Coronary artery (tissue), 2 donors: ENCODE results near the gene CDC37.

ENCODE experiments used
- DNase-seq: peaks from one replicate; pipeline ENCODE4 v3.0.0-alpha.2; 2017; ENCODE audit warnings: low spot score
- H3K27ac ChIP-seq, 2 donors: fragments of 200-600 bp; sonication (generic); one replicate each; pipeline ENCODE4 v1.5.1; 2016 to 2019
- H3K4me3 ChIP-seq: fragments of 200-600 bp; sonication (generic); 2 replicates; pipeline ENCODE4 v1.5.1; 2016; ENCODE audit warnings: mild to moderate bottlenecking, moderate library complexity
- TF ChIP-seq, protein P1 (sequence below): fragments of 200-600 bp; sonication (generic); IDR thresholded peaks from one replicate; pipeline ENCODE4 v1.5.1; 2019; ENCODE audit warnings: antibody characterized with exemption

CDC37 gene

DNA sequence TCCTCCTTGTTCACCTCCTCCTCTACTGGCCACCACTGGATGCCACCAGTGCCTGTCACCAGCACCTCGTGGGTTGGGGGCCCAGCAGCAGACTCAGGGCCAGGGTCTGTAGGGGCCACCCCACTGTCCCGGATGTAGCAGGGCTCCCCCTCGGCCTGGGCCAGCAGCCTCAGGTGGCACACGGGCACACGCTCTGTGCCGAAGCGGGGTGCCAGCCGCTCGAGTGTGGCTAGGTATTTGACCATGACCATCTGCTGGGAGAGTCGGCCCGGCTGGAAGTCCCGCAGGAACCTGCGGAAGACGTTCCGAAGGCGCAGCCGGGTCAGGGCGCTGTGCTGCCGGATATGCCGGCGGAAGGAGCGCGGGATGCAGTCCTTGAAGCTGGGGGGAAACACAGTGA lies 37.8 kb downstream of the CDC37 start:
- no peak for DNase-seq
- Histone ChIP-seq H3K27ac (no peak overlapping the region), H3K4me3 (no peak overlapping the region)
- TF ChIP-seq, protein P1, sequence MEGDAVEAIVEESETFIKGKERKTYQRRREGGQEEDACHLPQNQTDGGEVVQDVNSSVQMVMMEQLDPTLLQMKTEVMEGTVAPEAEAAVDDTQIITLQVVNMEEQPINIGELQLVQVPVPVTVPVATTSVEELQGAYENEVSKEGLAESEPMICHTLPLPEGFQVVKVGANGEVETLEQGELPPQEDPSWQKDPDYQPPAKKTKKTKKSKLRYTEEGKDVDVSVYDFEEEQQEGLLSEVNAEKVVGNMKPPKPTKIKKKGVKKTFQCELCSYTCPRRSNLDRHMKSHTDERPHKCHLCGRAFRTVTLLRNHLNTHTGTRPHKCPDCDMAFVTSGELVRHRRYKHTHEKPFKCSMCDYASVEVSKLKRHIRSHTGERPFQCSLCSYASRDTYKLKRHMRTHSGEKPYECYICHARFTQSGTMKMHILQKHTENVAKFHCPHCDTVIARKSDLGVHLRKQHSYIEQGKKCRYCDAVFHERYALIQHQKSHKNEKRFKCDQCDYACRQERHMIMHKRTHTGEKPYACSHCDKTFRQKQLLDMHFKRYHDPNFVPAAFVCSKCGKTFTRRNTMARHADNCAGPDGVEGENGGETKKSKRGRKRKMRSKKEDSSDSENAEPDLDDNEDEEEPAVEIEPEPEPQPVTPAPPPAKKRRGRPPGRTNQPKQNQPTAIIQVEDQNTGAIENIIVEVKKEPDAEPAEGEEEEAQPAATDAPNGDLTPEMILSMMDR: no peak

DNA sequence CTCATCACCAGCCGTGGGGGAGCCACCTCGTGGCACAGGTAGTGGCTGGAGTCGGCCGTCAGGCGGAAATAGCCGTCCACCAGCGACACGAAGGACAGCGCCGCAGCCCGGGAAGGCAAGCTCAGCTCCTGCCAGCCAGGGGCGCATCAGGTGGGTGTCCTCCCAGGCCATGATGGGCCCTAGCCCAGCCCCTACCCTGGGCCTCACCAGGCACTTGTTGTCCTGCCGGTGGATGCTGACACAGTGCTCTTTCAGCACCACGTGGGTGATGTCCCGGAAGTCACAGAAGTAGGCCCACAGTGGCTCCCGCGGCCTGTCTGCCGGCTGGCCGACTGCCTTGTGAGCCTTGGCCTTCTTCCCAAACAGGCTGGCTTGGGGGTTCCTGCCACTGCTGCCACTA lies 38.7 kb downstream of the CDC37 start:
- DNase-seq: no peak
- Histone ChIP-seq H3K4me3 (no peak overlapping the region), H3K27ac (no peak overlapping the region)
- TF ChIP-seq, protein P1: no peak

- no peak for DNase-seq
- TF ChIP-seq, protein P1: no peak
- no peak overlapping the region for H3K27ac ChIP-seq
- no peak overlapping the region for H3K4me3 ChIP-seq
These were observed 39.5 kb downstream of the CDC37 start for GRCh38 chr19:10363789-10364281.

- no peak for DNase-seq
- Histone ChIP-seq H3K27ac (no peak overlapping the region), H3K4me3 (no peak overlapping the region)
- TF ChIP-seq, protein P1: no peak
These were observed 41.1 kb downstream of the CDC37 start for GRCh38 chr19:10362259-10362658.

GRCh38 chr19:10361569-10362011 lies 41.8 kb downstream of the CDC37 start:
- Histone ChIP-seq H3K4me3 (no peak overlapping the region), H3K27ac (no peak overlapping the region)
- no peak for DNase-seq
- TF ChIP-seq, protein P1: no peak

GRCh38 chr19:10356431-10356830 lies 46.9 kb downstream of the CDC37 start:
- TF ChIP-seq, protein P1: no peak
- H3K27ac ChIP-seq: no peak overlapping the region
- H3K4me3 ChIP-seq: no peak overlapping the region
- no peak for DNase-seq

DNA sequence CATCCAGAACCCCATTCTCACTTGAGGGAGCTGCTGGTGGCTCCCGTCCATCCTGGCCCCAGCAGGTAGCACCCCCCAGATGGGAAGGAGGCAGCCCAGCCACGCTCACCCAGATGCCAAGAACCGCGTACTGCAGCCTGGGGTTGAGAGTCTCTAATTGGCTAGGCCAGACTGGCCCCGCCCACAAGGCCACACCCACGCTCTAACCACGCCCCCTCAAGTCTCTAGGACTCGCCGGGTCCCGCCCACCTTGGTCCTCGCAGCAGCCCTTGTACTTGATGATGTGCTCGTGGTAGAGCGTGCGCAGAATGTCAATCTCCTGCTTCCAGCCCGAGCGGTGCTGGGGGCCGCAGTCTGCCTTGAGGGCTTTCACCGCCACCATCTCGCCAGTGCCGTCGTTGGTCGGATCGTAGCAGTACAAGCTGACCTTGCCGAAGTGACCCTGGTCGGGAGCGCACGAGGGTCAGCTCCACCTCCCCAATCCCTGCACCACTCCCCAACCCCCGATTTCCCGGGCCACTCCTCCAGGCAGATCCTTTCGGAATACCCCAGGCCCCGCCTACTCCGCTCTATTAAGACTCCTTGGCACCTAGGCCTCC lies 49.5 kb downstream of the CDC37 start:
- DNase-seq: no peak
- no peak overlapping the region for H3K4me3 ChIP-seq
- TF ChIP-seq, protein P1: no peak
- no peak overlapping the region for H3K27ac ChIP-seq
